Measurements from ENCODE around the gene CNTNAP2. TPM values are rescaled to one million over a fixed set of nuclear protein-coding genes. Genes with fewer than 3 reads are reported as not detected.

The CNTNAP2 gene
- total RNA-seq, 1 donor from 2014 or later, result 4.2 TPM

DNA sequence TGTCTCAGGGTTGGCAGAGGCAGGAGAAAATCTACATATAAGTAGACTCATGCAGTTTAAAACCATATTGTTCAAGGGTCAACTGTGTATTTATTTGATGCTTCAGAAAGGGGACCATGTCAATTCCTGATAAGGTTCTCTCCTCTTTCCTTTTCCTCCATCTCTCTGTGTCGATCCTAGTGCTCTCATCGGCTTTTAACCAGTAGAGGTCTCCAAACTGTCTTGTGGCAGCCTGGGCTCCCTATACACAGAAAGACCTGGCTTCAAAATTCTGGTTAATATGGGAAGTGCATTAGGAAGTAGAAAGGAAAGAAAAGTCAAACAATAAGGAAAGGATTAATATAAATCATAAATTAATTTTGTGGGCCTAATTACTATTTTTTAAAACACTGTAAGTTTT is 2169.5 kb downstream of the CNTNAP2 start:
- Mint-ChIP-seq H3K36me3 (no peaks in the 10 kb centered on the region), H3K4me3 (no peak overlapping the region), H3K27me3 (ENCODE audit: low read depth) (peaks cover 2% of the 10 kb centered on the region), H3K27ac (no peak overlapping the region), H3K9me3 (peaks cover 9% of the 10 kb centered on the region), H3K4me1 (peaks cover 9% of the 10 kb centered on the region)
- DNase-seq (ENCODE audit: low spot score in 2 of 2, unreplicated experiment in 2 of 2), result no peak
- TF ChIP-seq, protein P1, sequence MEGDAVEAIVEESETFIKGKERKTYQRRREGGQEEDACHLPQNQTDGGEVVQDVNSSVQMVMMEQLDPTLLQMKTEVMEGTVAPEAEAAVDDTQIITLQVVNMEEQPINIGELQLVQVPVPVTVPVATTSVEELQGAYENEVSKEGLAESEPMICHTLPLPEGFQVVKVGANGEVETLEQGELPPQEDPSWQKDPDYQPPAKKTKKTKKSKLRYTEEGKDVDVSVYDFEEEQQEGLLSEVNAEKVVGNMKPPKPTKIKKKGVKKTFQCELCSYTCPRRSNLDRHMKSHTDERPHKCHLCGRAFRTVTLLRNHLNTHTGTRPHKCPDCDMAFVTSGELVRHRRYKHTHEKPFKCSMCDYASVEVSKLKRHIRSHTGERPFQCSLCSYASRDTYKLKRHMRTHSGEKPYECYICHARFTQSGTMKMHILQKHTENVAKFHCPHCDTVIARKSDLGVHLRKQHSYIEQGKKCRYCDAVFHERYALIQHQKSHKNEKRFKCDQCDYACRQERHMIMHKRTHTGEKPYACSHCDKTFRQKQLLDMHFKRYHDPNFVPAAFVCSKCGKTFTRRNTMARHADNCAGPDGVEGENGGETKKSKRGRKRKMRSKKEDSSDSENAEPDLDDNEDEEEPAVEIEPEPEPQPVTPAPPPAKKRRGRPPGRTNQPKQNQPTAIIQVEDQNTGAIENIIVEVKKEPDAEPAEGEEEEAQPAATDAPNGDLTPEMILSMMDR (IDR thresholded peaks at IDR 0.05; ENCODE audit: unreplicated experiment), result no peak

DNA sequence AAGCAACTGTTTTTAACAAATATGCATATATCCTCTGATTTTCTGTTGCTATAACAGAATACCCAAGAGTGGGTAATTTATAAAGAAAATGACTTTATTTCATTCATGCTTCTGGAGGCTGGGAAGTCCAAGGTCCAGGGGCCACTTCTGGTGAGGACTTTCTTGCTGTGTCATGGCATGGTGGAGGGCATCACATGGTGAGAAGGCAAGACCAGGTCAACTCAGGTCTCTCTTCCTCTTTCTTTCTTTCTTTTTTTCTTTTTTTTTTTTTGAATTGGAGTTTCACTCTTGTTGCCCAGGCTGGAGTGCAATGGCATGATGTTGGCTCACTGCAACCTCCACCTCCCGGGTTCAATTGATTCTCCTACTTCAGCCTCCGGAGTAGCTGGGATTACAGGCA is 2170.9 kb downstream of the CNTNAP2 start:
- Mint-ChIP-seq H3K4me3 (no peak overlapping the region), H3K36me3 (no peaks in the 10 kb centered on the region), H3K9me3 (peaks cover 9% of the 10 kb centered on the region), H3K4me1 (peaks cover 12% of the 10 kb centered on the region), H3K27ac (no peak overlapping the region), H3K27me3 (ENCODE audit: low read depth) (peaks cover 2% of the 10 kb centered on the region)
- no peak for DNase-seq (ENCODE audit: low spot score in 2 of 2, unreplicated experiment in 2 of 2)
- TF ChIP-seq, protein P1 (IDR thresholded peaks at IDR 0.05; ENCODE audit: unreplicated experiment), result no peak

DNA sequence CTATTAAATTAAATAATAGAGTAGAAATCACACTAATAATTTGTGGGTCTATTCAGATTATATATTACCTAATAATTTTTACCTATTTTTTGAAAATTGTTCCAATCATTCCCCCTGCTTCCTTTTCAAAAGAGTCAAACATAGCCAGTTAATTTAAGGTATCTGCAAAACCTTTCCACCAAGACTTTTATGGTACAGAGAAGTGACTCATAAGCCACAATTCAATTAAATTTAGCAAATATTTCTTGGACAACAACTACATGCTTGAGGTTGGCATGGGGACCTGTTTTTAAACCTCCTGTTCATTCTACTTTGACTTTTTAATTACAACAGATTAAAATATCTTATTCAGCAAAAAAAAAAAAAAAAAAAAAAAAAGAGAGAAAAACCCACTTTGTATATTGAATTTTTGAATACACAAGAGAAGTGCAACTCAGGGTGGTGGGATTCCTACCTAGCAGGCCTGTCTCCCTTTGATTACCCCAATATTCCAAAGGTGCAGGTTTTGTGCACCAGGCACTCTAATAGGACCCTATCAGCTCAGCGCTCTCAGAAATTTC is 2172.1 kb downstream of the CNTNAP2 start:
- Mint-ChIP-seq H3K9me3 (peaks cover 6% of the 10 kb centered on the region), H3K4me1 (peaks cover 12% of the 10 kb centered on the region), H3K4me3 (no peak overlapping the region), H3K36me3 (no peaks in the 10 kb centered on the region), H3K27me3 (ENCODE audit: low read depth) (peaks cover 2% of the 10 kb centered on the region), H3K27ac (no peak overlapping the region)
- DNase-seq (ENCODE audit: low spot score in 2 of 2, unreplicated experiment in 2 of 2), result no peak
- TF ChIP-seq, protein P1 (IDR thresholded peaks at IDR 0.05; ENCODE audit: unreplicated experiment), result no peak

DNA sequence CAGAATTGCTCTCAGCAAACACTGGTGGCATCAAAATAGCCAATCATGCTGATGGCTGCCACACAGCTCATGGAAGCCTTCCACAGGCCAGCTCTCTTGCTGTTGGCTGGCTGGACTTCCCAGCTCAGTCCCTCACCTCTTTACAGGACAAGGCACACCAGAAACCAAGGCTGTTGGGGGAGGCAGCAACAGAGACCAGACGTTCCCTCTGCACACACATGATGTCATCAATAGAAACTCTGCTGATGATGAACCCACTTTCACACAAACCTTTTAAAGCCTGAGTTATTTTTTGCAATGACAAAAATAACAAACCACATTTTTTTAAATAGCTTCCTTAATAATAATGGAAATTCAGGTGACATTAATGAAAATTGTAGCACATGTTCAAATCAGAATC is 2173.0 kb downstream of the CNTNAP2 start:
- Mint-ChIP-seq H3K4me3 (no peak overlapping the region), H3K36me3 (no peaks in the 10 kb centered on the region), H3K27ac (no peak overlapping the region), H3K9me3 (no peaks in the 10 kb centered on the region), H3K4me1 (peaks cover 12% of the 10 kb centered on the region), H3K27me3 (ENCODE audit: low read depth) (no peaks in the 10 kb centered on the region)
- TF ChIP-seq, protein P1 (IDR thresholded peaks at IDR 0.05; ENCODE audit: unreplicated experiment), result no peak
- DNase-seq (ENCODE audit: low spot score in 2 of 2, unreplicated experiment in 2 of 2), result no peak

DNA sequence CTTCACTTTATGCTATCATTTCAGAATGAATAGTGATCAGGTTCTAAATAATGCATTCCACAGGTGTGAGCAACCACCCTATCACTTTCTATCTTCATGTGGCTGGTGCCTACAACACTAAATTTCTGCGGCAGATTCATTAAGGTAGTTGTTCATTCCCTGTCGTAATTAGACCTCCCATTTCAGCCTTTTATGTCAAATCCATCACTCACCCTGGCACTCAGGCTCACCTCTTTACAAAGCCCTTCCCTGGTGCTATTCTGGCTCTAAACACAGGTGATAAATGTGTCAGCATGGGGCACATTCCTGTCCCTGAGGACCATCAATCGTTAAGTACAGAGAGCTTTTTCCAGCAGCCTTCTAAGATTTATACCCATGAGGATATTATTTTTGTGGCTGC is 2173.9 kb downstream of the CNTNAP2 start:
- TF ChIP-seq, protein P1 (IDR thresholded peaks at IDR 0.05; ENCODE audit: unreplicated experiment), result no peak
- peaks cover 12% of the 10 kb centered on the region for H3K4me1 Mint-ChIP-seq
- DNase-seq (ENCODE audit: low spot score in 2 of 2, unreplicated experiment in 2 of 2), result no peak
- no peak overlapping the region for H3K4me3 Mint-ChIP-seq
- H3K36me3 Mint-ChIP-seq, result no peaks in the 10 kb centered on the region
- H3K9me3 Mint-ChIP-seq, result no peaks in the 10 kb centered on the region
- no peaks in the 10 kb centered on the region for H3K27me3 Mint-ChIP-seq (ENCODE audit: low read depth)
- H3K27ac Mint-ChIP-seq, result no peak overlapping the region

DNA sequence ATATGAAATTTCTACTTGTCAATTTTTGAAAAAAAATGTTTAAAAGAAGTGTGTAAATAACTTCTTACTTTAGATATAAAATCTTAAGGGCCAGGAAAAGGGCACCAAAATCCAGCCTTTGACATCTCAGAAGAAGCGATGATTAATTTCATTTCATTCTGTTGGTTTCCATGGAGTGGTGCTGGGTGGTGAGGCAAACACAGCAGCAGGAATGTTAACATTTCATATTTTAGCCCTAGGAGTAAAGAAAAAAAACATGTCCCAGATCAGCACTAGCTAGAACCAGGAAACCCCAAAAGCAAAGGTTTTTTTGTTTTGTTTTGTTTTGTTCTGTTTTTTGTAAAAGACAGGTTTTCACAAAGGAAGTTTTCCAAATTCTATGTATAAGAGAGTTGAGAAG is 2175.2 kb downstream of the CNTNAP2 start:
- no peak for DNase-seq (ENCODE audit: low spot score in 2 of 2, unreplicated experiment in 2 of 2)
- Mint-ChIP-seq H3K36me3 (no peaks in the 10 kb centered on the region), H3K27me3 (ENCODE audit: low read depth) (no peaks in the 10 kb centered on the region), H3K4me3 (no peak overlapping the region), H3K27ac (no peak overlapping the region), H3K4me1 (peaks cover 12% of the 10 kb centered on the region), H3K9me3 (no peaks in the 10 kb centered on the region)
- TF ChIP-seq, protein P1 (IDR thresholded peaks at IDR 0.05; ENCODE audit: unreplicated experiment), result no peak
